Omental fat pad (tissue), 4 donors: ENCODE measurements around the gene DYSF. TPM values are rescaled to one million over a fixed set of nuclear protein-coding genes. Genes with fewer than 3 reads are reported as not detected.

Experiments
- ATAC-seq: fragments of 150-250 bp; one replicate; pipeline ENCODE4 v1.9.1; 2016; ENCODE audit warnings: mild to moderate bottlenecking, moderate library complexity; ENCODE audit not compliant: low FRiP score
- DNase-seq: peaks from one replicate; pipeline ENCODE4 v3.0.0-alpha.2; 2019; ENCODE audit warnings: low spot score
- CTCF ChIP-seq, 3 donors: fragments of 450-650 bp; IDR thresholded peaks; one replicate each; pipeline ENCODE4 v1.5.1; 2016 to 2017; ENCODE audit warnings: antibody characterized with exemption in 3 of 3, mild to moderate bottlenecking in 3 of 3, moderate library complexity in 2 of 3
- total RNA-seq, 4 donors: library from RNA; depleted of rRNA; stranded (reverse); fragments of >200 nt; gene quantifications; one replicate each; pipeline ENCODE4 v1.1.0, GENCODE V29; 2016

The DYSF gene
- total RNA-seq, 4 donors from 2014 or later = 7.9 to 70.5 (median 17.8) TPM

GRCh38 chr2:71635798-71636197 is 182.4 kb downstream of the DYSF start:
- TF ChIP-seq CTCF (IDR thresholded peaks at IDR 0.05) = no peak
- no peak for ATAC-seq
- DNase-seq = no peak

GRCh38 chr2:71637168-71637567 is 183.8 kb downstream of the DYSF start:
- DNase-seq = no peak
- TF ChIP-seq CTCF (IDR thresholded peaks at IDR 0.05) = no peak
- ATAC-seq = no peak

GRCh38 chr2:71637736-71638135 is 184.4 kb downstream of the DYSF start:
- TF ChIP-seq CTCF (IDR thresholded peaks at IDR 0.05) = no peak
- DNase-seq (no peak), ATAC-seq (no peak)

- no peak for TF ChIP-seq CTCF (IDR thresholded peaks at IDR 0.05)
- no peak for DNase-seq
- ATAC-seq = no peak
These were observed 186.4 kb downstream of the DYSF start for GRCh38 chr2:71639735-71640134.

- DNase-seq (no peak), ATAC-seq (no peak)
- no peak for TF ChIP-seq CTCF (IDR thresholded peaks at IDR 0.05)
These were observed 187.1 kb downstream of the DYSF start for GRCh38 chr2:71640489-71640888.

GRCh38 chr2:71643674-71644357 is 190.5 kb downstream of the DYSF start:
- no peak for DNase-seq
- no peak for TF ChIP-seq CTCF (IDR thresholded peaks at IDR 0.05)
- ATAC-seq = no peak

- DNase-seq (no peak), ATAC-seq (peak; percentile 77)
- TF ChIP-seq CTCF (IDR thresholded peaks at IDR 0.05) = no peak
These were observed 192.7 kb downstream of the DYSF start for GRCh38 chr2:71646028-71646427.
